ENCODE measurements around the gene RTKN2. TPM values are rescaled to one million over a fixed set of nuclear protein-coding genes. Genes with fewer than 3 reads are reported as not detected.

RTKN2 gene
- total RNA-seq, 1 experiment from 2014 or later = 14.4 TPM

- Histone ChIP-seq H4K5ac (ENCODE audit: insufficient read length, low read depth, low read length) (no peak overlapping the region), H3T11ph (ENCODE audit: low read length) (no peak overlapping the region), H2BK5ac (ENCODE audit: insufficient read length, low read length) (no peak overlapping the region), H3K9me3 (ENCODE audit: control insufficient read depth, low read depth, low read length) (no peaks in the 10 kb centered on the region), H3K27me3 (ENCODE audit: insufficient read depth, low read length) (no peaks in the 10 kb centered on the region), H4K8ac (replicated peaks; ENCODE audit: insufficient read length, low read depth, low read length) (no peak overlapping the region), H2AK5ac (ENCODE audit: insufficient read length, low read length) (no peak overlapping the region), H3K79me1 (ENCODE audit: insufficient read depth, low read depth, low read length, poor library complexity, severe bottlenecking) (no peaks in the 10 kb centered on the region), H3K27ac (ENCODE audit: insufficient read length, low read depth, low read length) (no peak overlapping the region), H3K23me2 (ENCODE audit: insufficient read length, low read depth, low read length, poor library complexity, severe bottlenecking) (no peaks in the 10 kb centered on the region), H3K18ac (ENCODE audit: insufficient read length, low read depth, low read length) (no peak overlapping the region), H2BK20ac (ENCODE audit: low read depth, low read length, poor library complexity, severe bottlenecking) (no peak overlapping the region), H3K79me2 (ENCODE audit: insufficient read depth, low read length) (no peaks in the 10 kb centered on the region), H3K56ac (ENCODE audit: insufficient read length, low read depth, low read length) (no peak overlapping the region), H4K20me1 (ENCODE audit: control insufficient read depth, insufficient read depth, insufficient read length) (no peaks in the 10 kb centered on the region), H2BK12ac (ENCODE audit: insufficient read length, low read depth, low read length) (no peak overlapping the region), H2BK15ac (ENCODE audit: low read depth, low read length) (no peak overlapping the region), H3K4me2 (ENCODE audit: insufficient read depth, insufficient read length, low read length) (no peak overlapping the region), H3K4me1 (ENCODE audit: insufficient read depth, low read length) (no peaks in the 10 kb centered on the region), H3K9ac (ENCODE audit: extremely low read depth, insufficient read length, low read length) (no peak overlapping the region), H2AFZ (ENCODE audit: low read length) (no peak overlapping the region), H2BK120ac (ENCODE audit: low read depth, low read length, poor library complexity, severe bottlenecking) (no peak overlapping the region), H3K14ac (ENCODE audit: insufficient read depth, low read length) (no peak overlapping the region), H3K23ac (ENCODE audit: insufficient read length, low read depth, low read length) (no peak overlapping the region), H4K91ac (ENCODE audit: insufficient read length, low read depth, low read length) (no peak overlapping the region), H3K4ac (ENCODE audit: low read depth, low read length) (no peak overlapping the region)
- Mint-ChIP-seq H3K36me3 (ENCODE audit: insufficient read depth in 1 of 3, low read depth in 3 of 3) (peaks cover 0 to 5% (median 0%) of the 10 kb centered on the region in 3 experiments; a peak in 2 of 7 replicates), H3K27me3 (ENCODE audit: low read depth) (no peaks in the 10 kb centered on the region), H3K4me1 (peaks cover 6% of the 10 kb centered on the region in 2 experiments; a peak in 3 of 4 replicates), H3K4me3 (no peak overlapping the region), H3K9me3 (no peaks in the 10 kb centered on the region), H3K27ac (no peak overlapping the region)
- TF ChIP-seq CTCF (conservative IDR thresholded peaks at IDR 0.05) = no peak
- no peak for DNase-seq
Observed at GRCh38 chr10:62237966-62238365, 30.7 kb downstream of the RTKN2 start.

Measured in H9 (cell line).